HEK293T (cell line): ENCODE data around the gene DLX2.

Experiments
- FOXM1 ChIP-seq: fragments of 450-650 bp; IDR thresholded peaks from 2 replicates; pipeline ENCODE4 v1.6.1; 2017; ENCODE audit warnings: mild to moderate bottlenecking, borderline replicate concordance
- SP1 ChIP-seq: fragments of 450-650 bp; IDR thresholded peaks from 2 replicates; pipeline ENCODE4 v1.6.1; 2017
- TARDBP ChIP-seq: fragments of 450-650 bp; IDR thresholded peaks from 2 replicates; pipeline ENCODE4 v1.6.1; 2016

- TF ChIP-seq SP1, result no peak
- no peak for TF ChIP-seq TARDBP
- no peak for TF ChIP-seq FOXM1
Observed at GRCh38 chr2:172095905-172096625, 6.6 kb downstream of the DLX2 start.
